ENCODE data around the gene DYNLT1. TPM values are rescaled to one million over a fixed set of nuclear protein-coding genes. Genes with fewer than 3 reads are reported as not detected.

DYNLT1 gene
- total RNA-seq, 4 donors from 2014 or later = 83.9 to 125 (median 113) TPM

- Histone ChIP-seq H3K4me3 (no peak within 1 kb of the TSS), H3K4me1 (peaks cover 0 to 25% (median 12%) of the 10 kb centered on the region in 3 donors), H3K27ac (peak within 1 kb of the TSS in 3 of 4 donors; percentile 64 to 73 (median 67)), H3K9me3 (no peaks in the 10 kb centered on the region), H3K36me3 (no peaks in the 10 kb centered on the region), H3K27me3 (no peaks in the 10 kb centered on the region)
- ATAC-seq = no peak
- TF ChIP-seq POLR2A (IDR thresholded peaks at IDR 0.05) = peak in 1 of 2 donors; percentile 47
- TF ChIP-seq CTCF (IDR thresholded peaks at IDR 0.05) = no peak
- 58 to 98% methylated on average over 6 to 13 of the region's 15 CpGs for WGBS, 2 donors (ENCODE audit: low coverage in 1 of 2)
These were observed 5.0 kb upstream of the DYNLT1 start, which contains the start of gene SYTL3 for GRCh38 chr6:158649289-158650143. TSS of gene SYTL3 (plus strand) at chr6:158650054. CDS start at chr6:158663269, 13,215 bp downstream.

DNA sequence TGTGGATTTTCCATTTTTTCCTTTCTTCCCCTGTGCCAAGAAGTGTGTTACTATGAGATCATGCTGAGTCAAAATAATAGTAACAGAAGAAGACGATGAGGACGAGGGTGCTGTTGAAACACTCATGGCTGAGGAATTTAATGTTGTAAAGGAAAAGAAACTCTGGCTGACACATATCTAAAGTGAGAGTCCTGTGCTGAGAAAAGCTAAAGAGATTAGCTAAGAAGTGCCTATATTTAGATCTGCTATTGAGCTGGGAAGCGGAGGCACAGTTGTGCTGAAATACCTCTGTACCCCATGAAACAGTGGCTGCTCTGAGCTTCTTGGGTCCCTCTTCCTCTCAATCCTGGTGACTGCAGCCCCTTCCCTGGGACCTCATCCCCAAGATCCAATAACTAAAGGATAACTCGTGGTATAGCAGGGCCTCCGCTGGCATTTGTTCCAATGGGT lies 4.2 kb upstream of the DYNLT1 start:
- Histone ChIP-seq H3K4me1 (peaks cover 0 to 20% (median 5%) of the 10 kb centered on the region in 3 donors), H3K27me3 (no peaks in the 10 kb centered on the region), H3K4me3 (no peak overlapping the region), H3K36me3 (no peaks in the 10 kb centered on the region), H3K27ac (peak overlapping the region in 3 of 4 donors; percentile 64 to 73 (median 67)), H3K9me3 (no peaks in the 10 kb centered on the region)
- 10 to 53% methylated on average over 3 to 5 of the region's 5 CpGs for WGBS, 2 donors (ENCODE audit: low coverage in 1 of 2)
- TF ChIP-seq CTCF (IDR thresholded peaks at IDR 0.05) = no peak
- TF ChIP-seq POLR2AphosphoS5 (IDR thresholded peaks at IDR 0.05) = peak; percentile 59
- peak; percentile 39 for ATAC-seq

DNA sequence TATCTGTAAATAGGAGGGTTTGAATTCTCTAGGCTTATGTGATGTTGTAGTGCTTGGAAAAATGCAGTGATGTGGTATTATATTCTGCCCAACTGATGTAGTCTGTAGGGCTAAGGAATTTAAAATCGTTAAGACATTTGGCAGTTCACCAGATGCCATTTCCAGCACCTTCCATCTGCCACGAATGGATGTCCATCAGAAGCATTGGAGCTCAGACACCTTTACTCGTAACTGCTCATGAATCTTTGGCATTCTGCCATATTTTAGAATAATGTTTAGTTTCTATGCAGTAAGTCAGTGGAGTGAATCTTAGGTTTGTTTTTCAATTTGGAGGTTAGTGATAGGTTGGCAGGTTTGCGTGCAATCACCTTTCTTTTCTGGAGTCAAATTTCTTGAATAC lies 3.0 kb upstream of the DYNLT1 start:
- Histone ChIP-seq H3K27me3 (no peaks in the 10 kb centered on the region), H3K4me3 (no peak overlapping the region), H3K36me3 (no peaks in the 10 kb centered on the region), H3K4me1 (peaks cover 4 to 30% (median 6%) of the 10 kb centered on the region in 3 donors), H3K9me3 (no peaks in the 10 kb centered on the region), H3K27ac (peak overlapping the region in 3 of 4 donors; percentile 9 to 64 (median 43))
- WGBS, 2 donors (ENCODE audit: low coverage in 1 of 2) = 37 to 40% methylated on average over 3 to 4 of the region's 4 CpGs
- ATAC-seq = no peak
- no peak for TF ChIP-seq POLR2A (IDR thresholded peaks at IDR 0.05)
- no peak for TF ChIP-seq EP300 (IDR thresholded peaks at IDR 0.05)
- TF ChIP-seq POLR2AphosphoS5 (IDR thresholded peaks at IDR 0.05) = no peak

- Histone ChIP-seq H3K27ac (peak overlapping the region in 3 of 4 donors; percentile 32 to 99 (median 97)), H3K4me3 (no peak overlapping the region), H3K27me3 (no peaks in the 10 kb centered on the region), H3K4me1 (peaks cover 9 to 42% (median 12%) of the 10 kb centered on the region in 3 donors), H3K9me3 (no peaks in the 10 kb centered on the region), H3K36me3 (no peaks in the 10 kb centered on the region)
- no peak for TF ChIP-seq CTCF (IDR thresholded peaks at IDR 0.05)
- no peak for TF ChIP-seq POLR2AphosphoS5 (IDR thresholded peaks at IDR 0.05)
- no peak for TF ChIP-seq EP300 (IDR thresholded peaks at IDR 0.05)
- no peak for TF ChIP-seq POLR2A (IDR thresholded peaks at IDR 0.05)
- no peak for ATAC-seq
- 88 to 93% methylated on average over 6 to 7 of the region's 10 CpGs for WGBS, 2 donors (ENCODE audit: low coverage in 1 of 2)
These were observed 1.7 kb upstream of the DYNLT1 start for GRCh38 chr6:158646023-158646910.

Data from gastroesophageal sphincter (tissue), 4 donors.